IgD-negative memory B cell (primary cell): Measurements from ENCODE around the gene ST3GAL4. TPM values are rescaled to one million over a fixed set of nuclear protein-coding genes. Genes with fewer than 3 reads are reported as not detected.
A peak's percentile ranks its signal among the peaks of the same experiment; 100 is the strongest.
"Not testable (repeated sequence)": the region's sequence is repeated elsewhere in the genome, so short reads cannot be mapped to it uniquely, and the experiment has no call there.

Source experiments
- H3K27ac Mint-ChIP-seq, 3 donors: one replicate each; pipeline ENCODE4 v1.8.0; 2020 to 2022; ENCODE audit warnings: mild to moderate bottlenecking in 3 of 3, mixed read lengths in 3 of 3, moderate library complexity in 1 of 3
- H3K27me3 Mint-ChIP-seq: one replicate; pipeline ENCODE4 v1.8.0; 2021; ENCODE audit warnings: mixed read lengths
- H3K36me3 Mint-ChIP-seq: one replicate; pipeline ENCODE4 v1.8.0; 2020; ENCODE audit warnings: mild to moderate bottlenecking, mixed read lengths
- H3K4me1 Mint-ChIP-seq, 3 donors: one replicate each; pipeline ENCODE4 v1.8.0; 2020 to 2022; ENCODE audit warnings: mixed read lengths in 3 of 3, mild to moderate bottlenecking in 1 of 3
- H3K4me3 Mint-ChIP-seq, 4 donors: one replicate each; pipeline ENCODE4 v1.8.0; 2020 to 2022; ENCODE audit warnings: mild to moderate bottlenecking in 4 of 4, mixed read lengths in 4 of 4, moderate library complexity in 3 of 4
- H3K9me3 Mint-ChIP-seq, 3 donors: one replicate each; pipeline ENCODE4 v1.8.0; 2020 to 2021; ENCODE audit warnings: mixed read lengths in 3 of 3, mild to moderate bottlenecking in 1 of 3
- polyA plus RNA-seq: library from polyadenylated mRNA; unstranded; fragments of 300-500 nt; fragmentation: Illumina TruSeq; gene quantifications from one replicate; pipeline ENCODE4 v1.2.3, GENCODE V29; 2021

Gene ST3GAL4
- polyA plus RNA-seq, 1 donor from 2014 or later: 3.6 TPM

DNA sequence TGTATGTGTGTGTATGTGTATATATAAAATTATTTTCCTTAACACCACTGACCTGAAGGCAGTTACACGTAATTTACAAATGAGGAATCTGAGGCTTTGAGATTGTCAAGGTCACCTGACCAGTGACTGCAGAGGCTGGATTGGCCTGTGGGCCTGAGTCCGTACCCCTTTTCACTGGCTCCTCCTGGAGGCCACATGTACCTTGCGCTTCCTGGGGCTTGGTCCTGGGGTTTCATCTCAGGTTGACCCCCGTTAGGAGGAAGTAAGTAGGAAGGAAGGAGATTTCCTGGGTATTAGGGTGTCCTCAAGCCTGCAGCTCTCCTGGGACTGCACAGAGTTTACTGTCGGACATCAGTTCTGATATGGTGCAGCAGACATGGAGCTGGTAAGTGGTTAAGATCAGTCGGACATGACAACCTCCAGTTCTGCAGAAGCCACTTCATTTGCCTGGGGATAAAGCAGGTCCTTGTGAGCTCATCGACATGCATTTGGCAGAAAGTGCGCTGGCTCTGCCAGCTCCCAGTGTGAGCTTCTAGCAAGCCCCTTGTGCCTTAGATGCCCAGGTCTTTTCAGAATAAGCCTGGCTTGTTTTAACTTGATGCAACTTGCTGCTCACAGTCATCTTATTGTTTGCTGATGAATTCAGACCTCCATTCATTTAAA lies 36.6 kb downstream of the ST3GAL4 start:
- no peak overlapping the region for H3K27ac Mint-ChIP-seq
- H3K9me3 Mint-ChIP-seq: no peaks in the 10 kb centered on the region
- H3K4me3 Mint-ChIP-seq: no peak overlapping the region
- peaks cover 9% of the 10 kb centered on the region for H3K27me3 Mint-ChIP-seq
- H3K36me3 Mint-ChIP-seq: peaks cover 2% of the 10 kb centered on the region
- H3K4me1 Mint-ChIP-seq: peaks cover 0 to 9% (median 7%) of the 10 kb centered on the region in 3 donors

DNA sequence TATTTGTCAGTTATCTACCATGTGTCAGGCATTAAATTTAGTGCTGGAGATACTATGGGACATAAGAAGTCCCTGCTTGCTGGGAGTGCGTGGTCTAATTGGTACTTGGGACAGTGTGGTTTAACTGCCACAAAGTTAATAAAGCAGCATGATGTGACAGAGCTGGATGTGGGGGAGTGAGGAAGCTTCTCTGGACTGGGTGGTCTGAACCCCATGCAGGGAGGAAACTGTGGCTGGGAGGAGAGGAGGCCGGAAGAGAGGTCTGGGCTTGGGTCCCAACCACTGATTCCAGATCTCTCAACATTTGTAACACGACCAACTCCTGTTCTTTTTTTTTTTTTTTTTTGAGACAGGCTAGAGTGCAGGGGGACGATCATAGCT lies 37.1 kb downstream of the ST3GAL4 start:
- Mint-ChIP-seq H3K36me3 (peaks cover 2% of the 10 kb centered on the region), H3K27ac (no peak overlapping the region), H3K9me3 (no peaks in the 10 kb centered on the region), H3K27me3 (peaks cover 9% of the 10 kb centered on the region), H3K4me1 (peaks cover 0 to 9% (median 7%) of the 10 kb centered on the region in 3 donors), H3K4me3 (no peak overlapping the region)

DNA sequence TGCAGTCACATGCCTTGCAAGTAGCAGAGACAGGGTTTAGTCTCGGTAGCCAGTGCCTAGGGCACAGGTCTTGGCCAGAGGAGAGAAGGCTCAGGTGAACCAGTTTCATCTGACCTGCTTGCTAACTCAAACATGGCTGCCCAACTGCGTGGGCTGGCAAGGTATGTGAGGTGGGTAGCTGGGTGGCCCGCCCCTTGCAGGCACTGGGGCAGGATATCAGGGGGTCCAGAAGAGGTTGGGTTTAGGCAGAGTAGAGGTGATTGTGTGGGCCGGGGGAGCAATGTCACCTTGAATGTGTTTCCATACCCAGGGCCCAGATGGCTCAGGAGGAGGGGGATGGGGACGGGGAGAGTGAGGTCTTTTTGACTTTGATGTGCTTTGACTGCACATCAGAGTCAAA lies 37.7 kb downstream of the ST3GAL4 start:
- H3K27me3 Mint-ChIP-seq: peaks cover 9% of the 10 kb centered on the region
- H3K9me3 Mint-ChIP-seq: no peaks in the 10 kb centered on the region
- H3K36me3 Mint-ChIP-seq: peaks cover 2% of the 10 kb centered on the region
- peaks cover 0 to 9% (median 7%) of the 10 kb centered on the region in 3 donors for H3K4me1 Mint-ChIP-seq
- H3K4me3 Mint-ChIP-seq: no peak overlapping the region
- no peak overlapping the region for H3K27ac Mint-ChIP-seq

DNA sequence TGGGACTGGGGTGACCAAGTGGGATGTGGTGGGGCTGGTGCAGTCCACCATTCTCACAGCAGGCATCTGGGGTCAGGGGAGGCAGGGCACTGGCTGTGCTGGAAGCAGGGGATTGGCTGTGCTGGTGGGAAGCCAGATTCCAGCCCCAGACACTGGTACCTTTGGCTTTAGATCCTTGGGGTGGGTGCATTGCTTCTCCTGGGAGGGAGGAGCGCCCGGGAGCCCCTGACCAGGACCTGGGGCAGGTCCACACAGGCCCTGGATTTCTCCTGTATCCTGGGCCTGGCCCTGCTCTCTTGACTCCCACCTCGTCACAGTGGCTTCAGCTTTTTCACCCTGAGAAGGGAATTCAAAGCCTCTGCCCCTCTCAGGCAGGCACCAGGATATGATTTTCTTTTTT lies 38.5 kb downstream of the ST3GAL4 start:
- peaks cover 2% of the 10 kb centered on the region for H3K36me3 Mint-ChIP-seq
- no peaks in the 10 kb centered on the region for H3K9me3 Mint-ChIP-seq
- H3K27ac Mint-ChIP-seq: no peak overlapping the region
- no peak overlapping the region for H3K4me3 Mint-ChIP-seq
- peaks cover 9% of the 10 kb centered on the region for H3K27me3 Mint-ChIP-seq
- H3K4me1 Mint-ChIP-seq: peaks cover 0 to 9% (median 7%) of the 10 kb centered on the region in 3 donors

DNA sequence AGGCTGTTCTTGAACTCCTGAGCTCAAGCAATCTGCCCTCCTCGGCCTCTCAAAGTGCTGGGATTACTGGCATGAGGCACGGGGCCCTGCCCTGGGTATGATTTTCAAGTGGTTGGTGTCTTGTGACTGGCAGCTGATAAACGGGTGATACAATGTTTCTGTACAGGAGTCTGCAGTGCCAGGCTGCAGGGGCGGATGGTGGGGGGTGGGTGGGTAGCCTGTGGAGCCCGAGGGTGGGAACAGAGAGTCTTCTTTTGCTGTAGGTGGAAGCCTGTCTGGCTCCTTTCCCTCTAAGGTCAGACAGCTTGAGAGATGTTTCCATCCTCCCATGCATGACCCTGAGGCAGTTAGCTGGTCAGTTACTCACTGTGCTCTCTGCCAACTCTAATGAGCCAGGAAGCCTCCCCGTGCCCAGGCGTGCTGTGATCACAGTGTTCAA lies 39.2 kb downstream of the ST3GAL4 start:
- H3K27me3 Mint-ChIP-seq, H3K4me3 Mint-ChIP-seq, H3K27ac Mint-ChIP-seq, H3K4me1 Mint-ChIP-seq, H3K9me3 Mint-ChIP-seq, H3K36me3 Mint-ChIP-seq: not testable (repeated sequence)

DNA sequence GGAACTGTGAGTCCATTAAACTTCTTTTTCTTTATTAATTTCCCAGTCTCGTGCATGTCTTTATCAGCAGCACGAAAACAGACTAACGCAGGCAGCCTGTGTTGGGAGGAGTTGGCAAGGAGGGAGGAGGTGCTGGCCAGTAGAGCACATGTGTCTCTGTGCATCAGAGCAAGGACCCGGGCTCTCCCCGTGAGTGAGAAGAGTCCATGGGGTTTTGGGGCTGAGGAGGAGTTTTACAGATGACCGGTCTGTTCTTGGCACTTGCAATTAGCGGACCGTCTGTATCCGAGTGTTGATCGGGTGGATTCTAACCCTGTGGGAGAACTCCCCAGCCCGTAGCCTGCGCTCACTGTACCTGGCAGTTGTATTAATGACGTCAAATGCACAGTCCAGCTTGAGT lies 40.3 kb downstream of the ST3GAL4 start:
- not testable (repeated sequence) for H3K36me3 Mint-ChIP-seq, H3K9me3 Mint-ChIP-seq, H3K27ac Mint-ChIP-seq, H3K4me3 Mint-ChIP-seq, H3K4me1 Mint-ChIP-seq
- H3K27me3 Mint-ChIP-seq: peaks cover 13% of the 10 kb centered on the region

DNA sequence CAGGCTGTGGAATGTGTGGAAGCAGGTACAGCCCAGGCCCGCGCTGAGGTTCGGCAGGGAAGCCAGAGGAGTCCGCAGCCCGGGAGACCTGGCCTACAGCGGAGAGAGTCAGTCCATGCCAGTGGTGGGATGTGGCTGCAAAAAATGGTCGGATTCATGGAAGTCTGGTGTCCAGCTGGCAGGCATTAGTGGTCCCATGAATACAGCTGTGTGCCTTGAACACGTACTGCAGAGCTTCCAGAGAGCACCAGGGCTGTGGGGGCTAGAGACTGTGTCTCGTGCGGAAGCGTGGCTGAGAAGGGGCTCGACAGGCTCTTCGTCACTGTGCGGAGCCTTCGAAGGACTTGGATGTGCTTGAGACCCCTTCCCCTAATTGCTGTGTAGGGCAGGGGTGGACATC lies 40.8 kb downstream of the ST3GAL4 start:
- H3K4me3 Mint-ChIP-seq, H3K36me3 Mint-ChIP-seq, H3K4me1 Mint-ChIP-seq, H3K9me3 Mint-ChIP-seq, H3K27ac Mint-ChIP-seq: not testable (repeated sequence)
- H3K27me3 Mint-ChIP-seq: peaks cover 12% of the 10 kb centered on the region

DNA sequence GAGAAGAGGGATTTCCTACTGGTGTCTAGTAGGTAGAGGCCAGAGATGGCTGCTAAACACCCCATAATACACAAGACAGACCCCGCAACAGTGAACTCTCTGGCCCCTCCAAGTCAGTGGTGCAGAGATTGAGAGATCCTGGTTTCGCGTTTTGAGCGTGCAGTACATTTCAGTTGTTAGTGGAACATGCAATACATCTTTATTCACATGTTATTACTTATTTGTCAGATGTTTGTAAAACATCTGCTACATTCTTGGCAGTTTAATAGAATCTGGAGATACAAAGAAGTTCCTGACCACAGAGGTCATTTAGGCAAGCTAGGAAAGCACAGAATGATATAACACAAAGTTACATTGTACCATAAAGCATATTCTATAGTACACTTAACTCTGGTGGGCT lies 41.5 kb downstream of the ST3GAL4 start:
- no peak overlapping the region for H3K27ac Mint-ChIP-seq
- H3K4me3 Mint-ChIP-seq: no peak overlapping the region
- H3K9me3 Mint-ChIP-seq: peaks cover 0 to 3% (median 0%) of the 10 kb centered on the region in 3 donors
- H3K4me1 Mint-ChIP-seq: peaks cover 0 to 12% (median 6%) of the 10 kb centered on the region in 3 donors
- H3K36me3 Mint-ChIP-seq: peaks cover 2% of the 10 kb centered on the region
- peaks cover 15% of the 10 kb centered on the region for H3K27me3 Mint-ChIP-seq

DNA sequence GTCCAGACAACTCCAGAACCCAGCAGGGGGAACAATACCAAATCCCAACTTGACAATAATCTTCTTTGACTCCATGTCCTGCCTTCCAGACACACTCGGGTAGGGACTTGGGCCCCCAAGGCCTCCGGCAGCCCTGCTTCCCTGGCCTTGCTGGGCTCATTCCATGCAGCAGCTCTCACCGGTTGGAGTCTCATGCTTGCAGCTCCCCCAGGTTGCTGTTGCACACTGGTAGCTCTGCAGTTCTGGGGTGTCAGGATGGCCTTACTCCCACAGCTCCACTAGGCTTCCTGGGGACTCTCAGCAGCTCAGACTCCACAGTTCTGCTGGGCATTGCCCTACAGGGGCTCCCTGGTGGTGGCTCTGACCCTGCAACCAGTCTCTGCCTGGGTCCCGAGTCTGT lies 42.8 kb downstream of the ST3GAL4 start:
- Mint-ChIP-seq H3K4me1 (peaks cover 0 to 4% (median 0%) of the 10 kb centered on the region in 3 donors), H3K27me3 (peaks cover 9% of the 10 kb centered on the region), H3K4me3 (no peak overlapping the region), H3K9me3 (peaks cover 0 to 3% (median 0%) of the 10 kb centered on the region in 3 donors), H3K36me3 (peaks cover 2% of the 10 kb centered on the region), H3K27ac (no peak overlapping the region)

DNA sequence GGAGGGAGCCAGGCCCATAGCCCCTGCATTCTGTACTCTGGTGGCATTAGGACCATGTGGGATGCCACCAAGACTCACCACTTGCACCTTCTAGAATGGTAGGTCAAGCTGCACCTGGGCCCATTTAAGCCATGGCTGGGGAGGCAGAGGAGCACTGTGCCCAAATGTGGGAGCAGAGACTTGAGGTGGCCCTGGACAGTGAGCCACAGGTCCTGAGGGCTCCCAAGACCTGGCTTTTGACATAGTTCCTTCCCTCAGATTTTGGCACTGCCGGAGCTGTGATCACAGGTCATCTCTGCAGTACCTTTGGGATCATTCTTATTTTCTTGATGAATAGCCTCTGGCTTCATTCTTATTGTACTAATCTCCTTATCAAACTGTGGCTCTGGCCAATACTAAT lies 43.2 kb downstream of the ST3GAL4 start:
- peaks cover 2% of the 10 kb centered on the region for H3K36me3 Mint-ChIP-seq
- H3K27me3 Mint-ChIP-seq: peaks cover 9% of the 10 kb centered on the region
- H3K9me3 Mint-ChIP-seq: peaks cover 0 to 3% (median 0%) of the 10 kb centered on the region in 3 donors
- H3K4me1 Mint-ChIP-seq: peaks cover 0 to 4% (median 0%) of the 10 kb centered on the region in 3 donors
- H3K4me3 Mint-ChIP-seq: peak overlapping the region in 1 of 4 donors; percentile 42
- no peak overlapping the region for H3K27ac Mint-ChIP-seq

DNA sequence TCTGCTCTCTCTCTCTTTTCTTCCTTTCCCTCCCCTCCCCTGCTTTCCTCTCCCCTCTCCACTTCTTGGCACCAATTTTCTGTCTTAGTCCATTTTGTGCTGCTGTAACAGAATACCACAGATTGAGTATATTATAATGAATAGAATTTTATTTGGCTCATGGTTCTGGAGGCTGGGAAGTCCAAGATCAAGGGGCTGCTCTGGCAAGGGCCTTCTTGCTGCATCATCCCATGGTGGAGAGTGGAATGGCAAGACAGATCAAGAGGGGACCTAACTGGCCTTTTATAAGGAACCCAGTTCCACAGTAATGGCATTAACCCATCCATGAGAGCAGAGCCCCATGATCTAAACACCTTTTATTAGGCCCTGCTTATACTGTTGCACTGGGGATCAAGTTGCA lies 44.5 kb downstream of the ST3GAL4 start:
- Mint-ChIP-seq H3K9me3 (peaks cover 0 to 3% (median 0%) of the 10 kb centered on the region in 3 donors), H3K36me3 (peaks cover 2% of the 10 kb centered on the region), H3K4me1 (peaks cover 0 to 4% (median 0%) of the 10 kb centered on the region in 3 donors), H3K4me3 (no peak overlapping the region), H3K27me3 (peaks cover 9% of the 10 kb centered on the region), H3K27ac (no peak overlapping the region)

DNA sequence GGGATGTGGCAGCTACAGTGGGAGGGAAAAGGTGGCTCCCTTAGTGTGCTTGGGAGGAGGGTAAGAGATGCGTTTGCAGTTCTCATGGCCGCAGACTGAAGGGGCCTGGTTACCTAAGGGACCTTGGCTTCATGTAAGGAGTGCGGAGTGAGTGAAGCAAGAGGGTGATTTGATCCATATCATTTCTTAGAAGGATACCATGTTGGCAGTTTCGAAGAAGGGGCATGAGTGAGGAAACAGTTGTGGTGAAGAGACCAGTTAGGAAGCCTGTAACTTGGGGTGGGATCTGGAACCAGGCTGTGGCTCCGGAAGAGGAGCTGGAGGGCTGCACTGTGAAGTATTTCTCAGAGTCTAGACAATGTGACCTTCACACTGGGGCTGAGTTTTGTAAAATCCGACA lies 45.0 kb downstream of the ST3GAL4 start:
- H3K9me3 Mint-ChIP-seq: peaks cover 0 to 3% (median 0%) of the 10 kb centered on the region in 3 donors
- no peak overlapping the region for H3K4me3 Mint-ChIP-seq
- no peak overlapping the region for H3K27ac Mint-ChIP-seq
- peaks cover 2% of the 10 kb centered on the region for H3K36me3 Mint-ChIP-seq
- peaks cover 9% of the 10 kb centered on the region for H3K27me3 Mint-ChIP-seq
- peaks cover 0 to 4% (median 0%) of the 10 kb centered on the region in 3 donors for H3K4me1 Mint-ChIP-seq

DNA sequence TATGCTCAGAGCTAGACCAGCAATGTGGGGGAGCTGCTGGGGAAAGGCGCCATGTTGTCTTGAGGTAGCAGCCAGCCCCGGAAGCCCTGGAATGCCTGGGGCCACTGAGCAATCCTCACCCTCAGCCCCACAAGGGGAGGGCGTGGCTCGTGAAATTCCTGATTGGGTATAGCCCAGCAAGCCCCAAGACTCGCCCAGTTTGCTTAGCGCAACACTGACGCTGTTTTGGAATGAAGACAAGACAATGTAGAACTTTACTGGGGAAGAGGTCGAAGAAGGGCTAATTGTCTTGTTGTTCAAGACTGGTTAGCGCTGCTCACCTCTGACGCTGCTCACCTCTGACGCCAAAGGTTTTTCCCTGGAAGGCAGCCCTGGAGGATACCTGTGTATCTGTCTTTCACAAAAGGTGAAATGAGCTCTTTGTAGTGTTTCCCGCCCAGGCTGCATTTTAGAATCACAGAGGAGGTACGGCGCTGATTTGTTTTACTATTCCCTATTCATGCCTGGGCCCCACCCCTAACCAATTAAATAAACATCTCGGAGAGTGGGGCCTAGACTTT lies 47.6 kb downstream of the ST3GAL4 start:
- Mint-ChIP-seq H3K27me3 (peaks cover 9% of the 10 kb centered on the region), H3K4me3 (peak overlapping the region in 1 of 4 donors; percentile 52), H3K9me3 (peaks cover 0 to 3% (median 0%) of the 10 kb centered on the region in 3 donors), H3K36me3 (peaks cover 2% of the 10 kb centered on the region), H3K4me1 (peaks cover 0 to 4% (median 0%) of the 10 kb centered on the region in 3 donors), H3K27ac (peak overlapping the region in 1 of 3 donors; percentile 48)

DNA sequence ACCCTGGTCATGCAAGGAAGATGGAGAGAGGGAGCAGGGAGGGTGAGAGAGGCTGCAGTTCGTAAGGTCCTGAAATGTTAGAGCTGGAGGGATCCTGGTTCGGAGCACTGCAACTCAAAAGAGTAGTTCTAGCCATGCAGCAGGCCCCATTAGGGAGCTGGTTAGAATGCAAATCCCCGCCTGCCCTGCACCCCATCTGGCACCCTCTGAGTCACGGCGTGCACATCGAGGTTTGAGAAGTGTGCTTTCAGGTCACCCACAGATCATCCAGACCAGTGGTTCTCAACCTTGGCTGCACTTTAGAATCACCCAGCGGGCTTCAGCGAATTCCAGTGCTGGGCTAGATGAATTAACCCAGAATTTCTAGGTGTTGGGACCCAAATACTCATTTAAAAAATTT lies 48.2 kb downstream of the ST3GAL4 start:
- Mint-ChIP-seq H3K27ac (peak overlapping the region in 1 of 3 donors; percentile 48), H3K36me3 (peaks cover 2% of the 10 kb centered on the region), H3K27me3 (peaks cover 9% of the 10 kb centered on the region), H3K4me3 (peak overlapping the region in 1 of 4 donors; percentile 52), H3K9me3 (peaks cover 0 to 3% (median 0%) of the 10 kb centered on the region in 3 donors), H3K4me1 (peaks cover 0 to 4% (median 0%) of the 10 kb centered on the region in 3 donors)

DNA sequence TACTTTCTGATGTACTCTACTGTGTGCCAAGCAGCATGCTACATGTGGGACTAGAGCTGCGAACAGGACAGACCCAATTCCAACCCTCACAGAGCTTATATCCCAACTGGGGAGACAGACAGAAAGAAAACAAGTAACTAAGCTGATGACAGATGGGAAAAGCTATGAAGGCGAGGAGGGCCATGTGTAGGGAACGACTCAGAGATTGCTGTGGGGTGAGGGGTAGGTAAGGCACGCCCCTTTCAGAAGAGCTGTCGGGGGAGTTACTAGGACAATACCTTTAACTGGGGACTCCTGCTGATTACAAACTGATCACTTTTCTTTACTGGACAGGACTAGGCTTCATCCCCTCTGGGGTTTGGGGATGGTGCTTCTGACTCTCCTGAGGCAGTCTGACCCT lies 48.9 kb downstream of the ST3GAL4 start:
- peaks cover 9% of the 10 kb centered on the region for H3K27me3 Mint-ChIP-seq
- peak overlapping the region in 1 of 3 donors; percentile 1 for H3K27ac Mint-ChIP-seq
- peaks cover 0 to 4% (median 0%) of the 10 kb centered on the region in 3 donors for H3K4me1 Mint-ChIP-seq
- no peak overlapping the region for H3K4me3 Mint-ChIP-seq
- peaks cover 2% of the 10 kb centered on the region for H3K36me3 Mint-ChIP-seq
- peaks cover 0 to 3% (median 0%) of the 10 kb centered on the region in 3 donors for H3K9me3 Mint-ChIP-seq

DNA sequence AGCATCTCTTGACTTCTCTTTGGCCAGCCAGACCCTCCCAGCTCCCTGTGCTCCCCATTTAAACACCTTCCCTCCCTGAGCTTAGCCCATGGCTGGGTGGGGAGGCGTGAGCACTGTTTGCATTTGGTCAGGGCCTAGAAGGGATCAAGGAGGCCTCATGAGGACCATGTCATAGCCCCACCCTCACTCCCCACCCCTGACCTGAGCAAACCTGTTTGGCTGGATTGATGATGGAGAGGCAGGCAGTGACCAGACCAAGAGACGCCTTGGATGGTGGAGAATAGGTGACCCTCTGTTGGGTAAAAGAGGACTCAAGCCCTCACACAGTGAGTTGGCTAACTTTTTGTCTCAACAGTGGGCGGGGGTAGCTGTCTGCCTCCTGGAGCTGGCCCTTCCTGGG lies 49.9 kb downstream of the ST3GAL4 start:
- H3K4me3 Mint-ChIP-seq: no peak overlapping the region
- H3K9me3 Mint-ChIP-seq: no peaks in the 10 kb centered on the region
- peaks cover 0 to 4% (median 0%) of the 10 kb centered on the region in 3 donors for H3K4me1 Mint-ChIP-seq
- peaks cover 7% of the 10 kb centered on the region for H3K27me3 Mint-ChIP-seq
- peaks cover 4% of the 10 kb centered on the region for H3K36me3 Mint-ChIP-seq
- H3K27ac Mint-ChIP-seq: no peak overlapping the region
